Measurements from ENCODE around the gene GSTA5. TPM values are rescaled to one million over a fixed set of nuclear protein-coding genes. Genes with fewer than 3 reads are reported as not detected.
"Not testable (repeated sequence)": the region's sequence is repeated elsewhere in the genome, so short reads cannot be mapped to it uniquely, and the experiment has no call there.

Gene GSTA5
- total RNA-seq, 3 donors from 2014 or later (not counting 1 experiment from before 2014, with no cell fraction given), result not detected

GRCh38 chr6:52877168-52877567, 36.6 kb upstream of the GSTA5 start:
- Histone ChIP-seq H3K4me3 (ENCODE audit: low read length) (no peak overlapping the region), H3K9me3 (ENCODE audit: control insufficient read depth, insufficient read depth, low read length) (no peaks in the 10 kb centered on the region), H3K36me3 (ENCODE audit: control insufficient read depth, insufficient read depth, low read length) (no peaks in the 10 kb centered on the region), H3K4me1 (ENCODE audit: control insufficient read depth, insufficient read depth, low read length) (peaks cover 5% of the 10 kb centered on the region), H3K27ac (ENCODE audit: low read length) (no peak overlapping the region), H3K27me3 (ENCODE audit: control insufficient read depth, insufficient read depth, low read length) (no peaks in the 10 kb centered on the region)
- no peaks in the 10 kb centered on the region for H3K9me3 Mint-ChIP-seq
- ATAC-seq (no peak), DNase-seq (no peak)
- H3K4me3 Mint-ChIP-seq, result no peak overlapping the region
- peaks cover 4% of the 10 kb centered on the region in 2 donors for H3K4me1 Mint-ChIP-seq
- peaks cover 12 to 14% of the 10 kb centered on the region in 2 donors for H3K27me3 Mint-ChIP-seq (ENCODE audit: low read depth in 2 of 2)
- H3K27ac Mint-ChIP-seq, result no peak overlapping the region
- no peak for TF ChIP-seq CTCF (IDR thresholded peaks at IDR 0.05)
- 87% methylated on average over 2 of the region's 3 CpGs for WGBS (ENCODE audit: insufficient coverage)
- no peaks in the 10 kb centered on the region for H3K36me3 Mint-ChIP-seq
- intact Hi-C loops (cut with micrococcal nuclease), result no loop called here

GRCh38 chr6:52876056-52876787, 35.6 kb upstream of the GSTA5 start:
- Mint-ChIP-seq H3K27me3 (ENCODE audit: low read depth in 2 of 2) (peaks cover 12 to 24% of the 10 kb centered on the region in 2 donors), H3K4me1 (no peaks in the 10 kb centered on the region), H3K36me3 (no peaks in the 10 kb centered on the region), H3K9me3 (no peaks in the 10 kb centered on the region), H3K27ac (no peak overlapping the region), H3K4me3 (no peak overlapping the region)
- H3K4me3 ChIP-seq (ENCODE audit: low read length), result no peak overlapping the region
- WGBS (ENCODE audit: insufficient coverage), result 88% methylated on average over 7 of the region's 7 CpGs
- ATAC-seq (no peak), DNase-seq (no peak)
- H3K27ac ChIP-seq (ENCODE audit: low read length), result no peak overlapping the region
- H3K27me3 ChIP-seq (ENCODE audit: control insufficient read depth, insufficient read depth, low read length), result no peaks in the 10 kb centered on the region
- no peak for TF ChIP-seq CTCF (IDR thresholded peaks at IDR 0.05)
- no peaks in the 10 kb centered on the region for H3K9me3 ChIP-seq (ENCODE audit: control insufficient read depth, insufficient read depth, low read length)
- H3K4me1 ChIP-seq (ENCODE audit: control insufficient read depth, insufficient read depth, low read length), result no peaks in the 10 kb centered on the region
- H3K36me3 ChIP-seq (ENCODE audit: control insufficient read depth, insufficient read depth, low read length), result no peaks in the 10 kb centered on the region
- intact Hi-C loops (cut with micrococcal nuclease), result no loop called here

GRCh38 chr6:52872031-52872430, 31.4 kb upstream of the GSTA5 start:
- no peaks in the 10 kb centered on the region for H3K27me3 ChIP-seq (ENCODE audit: control insufficient read depth, insufficient read depth, low read length)
- H3K27ac ChIP-seq (ENCODE audit: low read length), result no peak overlapping the region
- ATAC-seq (no peak), DNase-seq (no peak)
- H3K4me3 ChIP-seq (ENCODE audit: low read length), result no peak overlapping the region
- no peaks in the 10 kb centered on the region for H3K36me3 ChIP-seq (ENCODE audit: control insufficient read depth, insufficient read depth, low read length)
- no peak overlapping the region for H3K4me3 Mint-ChIP-seq
- TF ChIP-seq CTCF (IDR thresholded peaks at IDR 0.05), result no peak
- H3K27me3 Mint-ChIP-seq (ENCODE audit: low read depth in 2 of 2), result peaks cover 9 to 31% of the 10 kb centered on the region in 2 donors
- no peaks in the 10 kb centered on the region for H3K4me1 Mint-ChIP-seq
- no peaks in the 10 kb centered on the region for H3K36me3 Mint-ChIP-seq
- WGBS (ENCODE audit: insufficient coverage), result 73% methylated on average over 3 of the region's 4 CpGs
- no peaks in the 10 kb centered on the region for H3K9me3 ChIP-seq (ENCODE audit: control insufficient read depth, insufficient read depth, low read length)
- no peaks in the 10 kb centered on the region for H3K9me3 Mint-ChIP-seq
- intact Hi-C loops (cut with micrococcal nuclease), result no loop called here
- no peak overlapping the region for H3K27ac Mint-ChIP-seq
- H3K4me1 ChIP-seq (ENCODE audit: control insufficient read depth, insufficient read depth, low read length), result no peaks in the 10 kb centered on the region

- Mint-ChIP-seq H3K4me3 (no peak overlapping the region), H3K4me1 (no peaks in the 10 kb centered on the region), H3K9me3 (no peaks in the 10 kb centered on the region), H3K27me3 (ENCODE audit: low read depth in 2 of 2) (peaks cover 9 to 31% of the 10 kb centered on the region in 2 donors), H3K27ac (no peak overlapping the region), H3K36me3 (no peaks in the 10 kb centered on the region)
- intact Hi-C loops (cut with micrococcal nuclease), result no loop called here
- Histone ChIP-seq H3K4me1 (ENCODE audit: control insufficient read depth, insufficient read depth, low read length) (no peaks in the 10 kb centered on the region), H3K27ac (ENCODE audit: low read length) (no peak overlapping the region), H3K27me3 (ENCODE audit: control insufficient read depth, insufficient read depth, low read length) (no peaks in the 10 kb centered on the region), H3K9me3 (ENCODE audit: control insufficient read depth, insufficient read depth, low read length) (no peaks in the 10 kb centered on the region), H3K4me3 (ENCODE audit: low read length) (no peak overlapping the region), H3K36me3 (ENCODE audit: control insufficient read depth, insufficient read depth, low read length) (no peaks in the 10 kb centered on the region)
- TF ChIP-seq CTCF (IDR thresholded peaks at IDR 0.05), result no peak
- ATAC-seq (no peak), DNase-seq (no peak)
- 87% methylated on average over 3 of the region's 3 CpGs for WGBS (ENCODE audit: insufficient coverage)
These were observed 31.0 kb upstream of the GSTA5 start for GRCh38 chr6:52871621-52872020.

GRCh38 chr6:52870335-52871091, 29.9 kb upstream of the GSTA5 start:
- H3K36me3 Mint-ChIP-seq; H3K4me3 Mint-ChIP-seq; H3K27ac ChIP-seq (ENCODE audit: low read length); H3K36me3 ChIP-seq (ENCODE audit: control insufficient read depth, insufficient read depth, low read length); H3K9me3 ChIP-seq (ENCODE audit: control insufficient read depth, insufficient read depth, low read length); H3K27me3 ChIP-seq (ENCODE audit: control insufficient read depth, insufficient read depth, low read length); H3K4me1 ChIP-seq (ENCODE audit: control insufficient read depth, insufficient read depth, low read length); intact Hi-C loops (cut with micrococcal nuclease); H3K9me3 Mint-ChIP-seq; H3K4me1 Mint-ChIP-seq; H3K27ac Mint-ChIP-seq; H3K4me3 ChIP-seq (ENCODE audit: low read length); DNase-seq; ATAC-seq: not testable (repeated sequence)
- peaks cover 11 to 33% of the 10 kb centered on the region in 2 donors for H3K27me3 Mint-ChIP-seq (ENCODE audit: low read depth in 2 of 2)
- 82% methylated on average over 2 of the region's 3 CpGs for WGBS (ENCODE audit: insufficient coverage)

Data from natural killer cell (primary cell).